ENCODE measurements around the gene ETDB. TPM values are rescaled to one million over a fixed set of nuclear protein-coding genes. Genes with fewer than 3 reads are reported as not detected.
"Not testable (repeated sequence)": the region's sequence is repeated elsewhere in the genome, so short reads cannot be mapped to it uniquely, and the experiment has no call there.

ETDB gene
- total RNA-seq, 1 experiment from 2014 or later, result not detected

DNA sequence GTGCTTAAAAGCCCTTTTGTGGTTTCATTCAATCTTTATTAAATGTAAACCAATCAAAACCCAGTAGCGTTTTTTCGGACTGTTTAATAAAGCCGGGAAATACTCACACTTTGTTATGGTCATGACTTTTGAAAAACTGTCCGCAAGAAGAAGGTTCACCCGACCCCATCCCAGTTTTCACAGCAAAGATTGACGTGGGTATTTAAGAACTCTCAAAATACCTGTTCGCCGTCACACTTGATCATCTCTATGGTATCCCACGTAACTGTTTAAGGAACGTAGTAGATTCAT lies 20.9 kb downstream of the ETDB start:
- DNase-seq (ENCODE audit: low spot score), result no peak
- peaks cover 19% of the 10 kb centered on the region for H3K27me3 Mint-ChIP-seq (ENCODE audit: low read depth)
- no peaks in the 10 kb centered on the region for H3K9me3 Mint-ChIP-seq
- peak overlapping the region; percentile 60 for H3K4me3 Mint-ChIP-seq
- TF ChIP-seq GABPB1 (CRISPR knock-in tag; IDR thresholded peaks at IDR 0.05), result no peak
- TF ChIP-seq, protein P1, sequence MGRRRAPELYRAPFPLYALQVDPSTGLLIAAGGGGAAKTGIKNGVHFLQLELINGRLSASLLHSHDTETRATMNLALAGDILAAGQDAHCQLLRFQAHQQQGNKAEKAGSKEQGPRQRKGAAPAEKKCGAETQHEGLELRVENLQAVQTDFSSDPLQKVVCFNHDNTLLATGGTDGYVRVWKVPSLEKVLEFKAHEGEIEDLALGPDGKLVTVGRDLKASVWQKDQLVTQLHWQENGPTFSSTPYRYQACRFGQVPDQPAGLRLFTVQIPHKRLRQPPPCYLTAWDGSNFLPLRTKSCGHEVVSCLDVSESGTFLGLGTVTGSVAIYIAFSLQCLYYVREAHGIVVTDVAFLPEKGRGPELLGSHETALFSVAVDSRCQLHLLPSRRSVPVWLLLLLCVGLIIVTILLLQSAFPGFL (CRISPR knock-in tag; IDR thresholded peaks at IDR 0.05; ENCODE audit: borderline replicate concordance), result no peak
- no peak for TF ChIP-seq OVOL2 (CRISPR knock-in tag; IDR thresholded peaks at IDR 0.05; ENCODE audit: borderline replicate concordance)
- TF ChIP-seq E2F5 (CRISPR knock-in tag; IDR thresholded peaks at IDR 0.05), result no peak
- TF ChIP-seq ATF1 (CRISPR knock-in tag; IDR thresholded peaks at IDR 0.05), result no peak
- H3K36me3 Mint-ChIP-seq, result no peaks in the 10 kb centered on the region
- ATAC-seq, result no peak
- H3K4me1 Mint-ChIP-seq, result peaks cover 25% of the 10 kb centered on the region
- ChIA-PET POLR2A (no interaction called here), CTCF (no interaction called here)
- no peak overlapping the region for H3K27ac Mint-ChIP-seq

DNA sequence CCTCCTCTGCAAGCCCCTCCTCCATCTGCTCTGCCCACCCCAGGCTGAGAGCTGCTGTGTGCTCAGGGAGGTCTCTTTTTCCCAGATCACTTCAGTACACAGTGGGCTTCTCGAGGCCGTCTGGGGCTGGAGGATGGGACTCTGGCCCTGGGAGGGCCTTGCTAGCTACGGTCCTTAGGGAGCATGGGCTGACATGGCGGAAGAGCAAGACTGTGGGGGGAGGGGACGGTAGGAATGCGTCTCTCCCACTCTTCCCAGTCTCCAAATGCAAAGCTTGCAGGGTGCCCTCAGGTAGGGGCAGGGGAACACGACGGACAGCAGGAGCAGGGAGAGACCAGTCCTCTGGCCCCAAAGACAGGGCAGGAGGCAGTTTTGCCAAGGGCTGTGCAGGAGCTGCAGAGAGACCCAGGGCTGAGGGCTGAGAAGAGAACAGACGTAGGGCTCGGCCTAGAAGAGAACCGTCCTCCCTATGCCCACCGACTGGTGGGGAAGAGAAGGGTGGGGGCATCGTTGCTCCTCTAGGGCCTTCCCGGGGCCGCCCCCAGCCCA lies 23.1 kb downstream of the ETDB start:
- H3K27me3 Mint-ChIP-seq (ENCODE audit: low read depth), result peaks cover 19% of the 10 kb centered on the region
- peaks cover 20% of the 10 kb centered on the region for H3K4me1 Mint-ChIP-seq
- CTCF ChIA-PET, result interaction anchor here (1.1 to 1.6 kb wide), 2 partner anchors 14 to 75 kb away, joined by 3 read pairs; partner anchors contain the start of gene RTL8B
- peak overlapping the region; percentile 83 for H3K4me3 Mint-ChIP-seq
- H3K9me3 Mint-ChIP-seq; POLR2A ChIA-PET; H3K36me3 Mint-ChIP-seq; DNase-seq (ENCODE audit: low spot score): not testable (repeated sequence)
- ATAC-seq, result peak; percentile 14
- peak overlapping the region; percentile 45; the same call in 1 of the 2 replicates for H3K27ac Mint-ChIP-seq

- Mint-ChIP-seq H3K4me3 (no peak overlapping the region), H3K4me1 (peaks cover 20% of the 10 kb centered on the region), H3K27me3 (ENCODE audit: low read depth) (peaks cover 18% of the 10 kb centered on the region), H3K36me3 (no peaks in the 10 kb centered on the region), H3K27ac (no peak overlapping the region), H3K9me3 (no peaks in the 10 kb centered on the region)
- CTCF ChIA-PET, result no interaction called here
- no peak for DNase-seq (ENCODE audit: low spot score)
- ATAC-seq, result no peak
- POLR2A ChIA-PET, result no interaction called here
- TF ChIP-seq NR3C1 (CRISPR knock-in tag; conservative IDR thresholded peaks at IDR 0.05; ENCODE audit: low read depth), result no peak
- no peak for TF ChIP-seq ZBTB21 (CRISPR knock-in tag; IDR thresholded peaks at IDR 0.05; ENCODE audit: borderline replicate concordance)
These were observed 24.6 kb downstream of the ETDB start for GRCh38 chrX:135095715-135096114.

DNA sequence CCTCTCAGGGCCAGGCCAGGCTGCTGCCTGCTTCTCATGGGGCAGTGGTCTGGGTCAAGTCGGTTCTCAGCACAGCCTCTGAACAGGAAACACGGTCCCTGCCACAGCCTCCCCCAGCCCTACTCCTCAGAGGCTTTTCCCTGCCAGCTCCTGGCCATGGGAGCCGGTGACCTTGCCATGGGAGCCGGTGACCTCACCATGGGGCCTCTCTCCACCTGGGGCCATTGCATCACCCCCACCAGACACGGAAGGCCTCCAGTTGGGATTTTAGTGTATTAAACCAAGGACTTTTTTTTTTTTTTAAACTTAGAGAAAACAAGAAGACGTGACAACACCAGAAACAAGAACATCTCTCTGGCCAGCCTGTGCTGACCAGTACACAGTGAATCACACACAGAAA lies 25.6 kb downstream of the ETDB start:
- no peak overlapping the region for H3K4me3 Mint-ChIP-seq
- ChIA-PET POLR2A (no interaction called here), CTCF (no interaction called here)
- H3K27ac Mint-ChIP-seq, result no peak overlapping the region
- TF ChIP-seq CREB1 (CRISPR knock-in tag; IDR thresholded peaks at IDR 0.05) (no peak), ZNF232 (CRISPR knock-in tag; IDR thresholded peaks at IDR 0.05) (no peak), ARID4B (CRISPR knock-in tag; IDR thresholded peaks at IDR 0.05; ENCODE audit: borderline replicate concordance) (no peak), ZNF416 (CRISPR knock-in tag; IDR thresholded peaks at IDR 0.05) (no peak), NR2C2 (CRISPR knock-in tag; IDR thresholded peaks at IDR 0.05) (no peak), ZNF423 (CRISPR knock-in tag; IDR thresholded peaks at IDR 0.05) (no peak)
- TF ChIP-seq, protein P2, sequence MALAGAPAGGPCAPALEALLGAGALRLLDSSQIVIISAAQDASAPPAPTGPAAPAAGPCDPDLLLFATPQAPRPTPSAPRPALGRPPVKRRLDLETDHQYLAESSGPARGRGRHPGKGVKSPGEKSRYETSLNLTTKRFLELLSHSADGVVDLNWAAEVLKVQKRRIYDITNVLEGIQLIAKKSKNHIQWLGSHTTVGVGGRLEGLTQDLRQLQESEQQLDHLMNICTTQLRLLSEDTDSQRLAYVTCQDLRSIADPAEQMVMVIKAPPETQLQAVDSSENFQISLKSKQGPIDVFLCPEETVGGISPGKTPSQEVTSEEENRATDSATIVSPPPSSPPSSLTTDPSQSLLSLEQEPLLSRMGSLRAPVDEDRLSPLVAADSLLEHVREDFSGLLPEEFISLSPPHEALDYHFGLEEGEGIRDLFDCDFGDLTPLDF (CRISPR knock-in tag; IDR thresholded peaks at IDR 0.05), result no peak
- peaks cover 9% of the 10 kb centered on the region for H3K27me3 Mint-ChIP-seq (ENCODE audit: low read depth)
- 0 out of 2 replicates have a peak, but pooled peaks cover 4% of the 10 kb centered on the region for H3K9me3 Mint-ChIP-seq
- H3K4me1 Mint-ChIP-seq, result peaks cover 20% of the 10 kb centered on the region
- ATAC-seq (no peak), DNase-seq (ENCODE audit: low spot score) (no peak)
- H3K36me3 Mint-ChIP-seq, result no peaks in the 10 kb centered on the region
